HG03469 (cell line): ENCODE results near the gene TOP1.
"Not testable (repeated sequence)": the region's sequence is repeated elsewhere in the genome, so short reads cannot be mapped to it uniquely, and the experiment has no call there.

Experiments used
- ATAC-seq: cut with Tn5 transposase; IDR thresholded peaks from one replicate; pipeline ENCODE4 v1.9.1; 2021; ENCODE audit warnings: mild to moderate bottlenecking, moderate library complexity, moderate number of reproducible peaks; ENCODE audit not compliant: unreplicated experiment

TOP1 gene

GRCh38 chr20:41123631-41124030 lies 95.0 kb downstream of the TOP1 start:
- ATAC-seq = no peak

- no peak for ATAC-seq
These were observed 96.0 kb downstream of the TOP1 start for GRCh38 chr20:41124451-41125094.

- no peak for ATAC-seq
These were observed 97.2 kb downstream of the TOP1 start for GRCh38 chr20:41125530-41126457.

DNA sequence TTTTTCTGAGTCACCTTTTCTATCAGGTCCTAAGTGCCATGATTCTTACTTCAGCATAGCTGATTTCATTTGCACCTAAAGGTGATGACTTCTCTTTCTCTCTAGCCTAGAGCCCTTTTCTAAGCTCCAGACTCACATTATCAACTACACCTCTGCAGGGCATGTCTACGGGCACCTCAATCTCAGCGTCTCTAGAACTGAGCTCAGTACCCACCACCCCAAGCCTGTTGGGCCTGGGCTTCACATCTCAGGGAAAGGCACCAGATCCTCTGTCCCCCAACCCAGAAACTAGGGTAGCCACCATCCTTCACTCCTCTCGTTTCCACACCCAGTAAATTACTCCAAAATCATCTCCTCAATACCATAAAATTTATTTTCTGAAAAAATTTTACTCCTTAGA lies 98.1 kb downstream of the TOP1 start:
- ATAC-seq = no peak

GRCh38 chr20:41128317-41128716 lies 99.7 kb downstream of the TOP1 start:
- ATAC-seq = not testable (repeated sequence)

- no peak for ATAC-seq
These were observed 103.2 kb downstream of the TOP1 start for GRCh38 chr20:41131594-41132387.

DNA sequence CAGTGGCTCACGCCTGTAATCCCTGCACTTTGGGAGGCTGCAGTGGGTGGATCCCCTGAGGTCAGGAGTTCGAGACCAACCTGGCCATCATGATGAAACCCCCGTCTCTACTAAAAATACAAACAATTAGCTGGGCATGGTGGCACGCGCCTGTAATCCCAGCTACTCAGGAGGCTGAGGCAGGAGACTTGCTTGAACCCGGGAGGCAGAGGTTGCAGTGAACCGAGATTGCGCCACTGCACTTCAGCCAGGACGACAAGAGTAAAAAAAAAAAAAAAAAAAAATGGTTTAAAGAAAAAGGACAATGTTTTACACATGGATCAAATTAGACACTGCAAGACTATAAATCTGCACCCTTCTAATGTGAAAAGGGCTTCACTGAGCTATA lies 103.8 kb downstream of the TOP1 start:
- not testable (repeated sequence) for ATAC-seq

- peak; percentile 55 for ATAC-seq
These were observed 105.2 kb downstream of the TOP1 start for GRCh38 chr20:41133709-41134361.

- no peak for ATAC-seq
These were observed 106.0 kb downstream of the TOP1 start for GRCh38 chr20:41134362-41135186.

DNA sequence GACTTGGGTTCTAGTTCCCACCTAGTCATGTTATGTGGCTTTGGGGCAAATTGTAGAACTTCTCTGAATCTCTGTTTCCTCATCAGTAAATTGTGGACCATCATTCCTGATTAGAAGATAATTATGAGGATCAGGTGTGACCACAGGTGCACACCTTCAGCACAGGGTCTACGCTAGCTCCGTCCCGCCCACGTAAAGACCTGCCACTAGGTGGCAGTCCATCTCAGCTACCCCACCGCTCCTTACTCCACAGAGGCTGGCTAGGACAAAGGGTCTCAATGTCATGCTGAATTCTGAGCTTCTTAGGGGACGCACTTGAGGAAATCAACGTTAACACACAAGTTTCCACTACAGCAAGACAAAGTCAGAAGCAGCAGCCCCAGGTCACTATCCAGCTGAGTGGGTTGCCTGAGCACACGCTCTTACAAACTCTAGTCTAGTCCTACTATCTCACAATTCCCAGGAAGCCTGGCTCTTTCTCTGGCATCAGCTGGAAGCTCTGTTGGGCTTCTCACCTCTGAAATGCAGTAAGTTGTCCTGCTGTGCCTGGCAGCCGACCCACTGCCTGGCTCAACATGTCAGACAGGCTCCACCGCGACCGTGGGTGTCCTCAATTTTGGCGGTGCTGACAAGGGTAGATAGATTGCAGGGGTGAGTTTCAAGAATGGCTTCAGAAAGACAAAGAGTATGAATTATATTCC lies 106.7 kb downstream of the TOP1 start:
- no peak for ATAC-seq

DNA sequence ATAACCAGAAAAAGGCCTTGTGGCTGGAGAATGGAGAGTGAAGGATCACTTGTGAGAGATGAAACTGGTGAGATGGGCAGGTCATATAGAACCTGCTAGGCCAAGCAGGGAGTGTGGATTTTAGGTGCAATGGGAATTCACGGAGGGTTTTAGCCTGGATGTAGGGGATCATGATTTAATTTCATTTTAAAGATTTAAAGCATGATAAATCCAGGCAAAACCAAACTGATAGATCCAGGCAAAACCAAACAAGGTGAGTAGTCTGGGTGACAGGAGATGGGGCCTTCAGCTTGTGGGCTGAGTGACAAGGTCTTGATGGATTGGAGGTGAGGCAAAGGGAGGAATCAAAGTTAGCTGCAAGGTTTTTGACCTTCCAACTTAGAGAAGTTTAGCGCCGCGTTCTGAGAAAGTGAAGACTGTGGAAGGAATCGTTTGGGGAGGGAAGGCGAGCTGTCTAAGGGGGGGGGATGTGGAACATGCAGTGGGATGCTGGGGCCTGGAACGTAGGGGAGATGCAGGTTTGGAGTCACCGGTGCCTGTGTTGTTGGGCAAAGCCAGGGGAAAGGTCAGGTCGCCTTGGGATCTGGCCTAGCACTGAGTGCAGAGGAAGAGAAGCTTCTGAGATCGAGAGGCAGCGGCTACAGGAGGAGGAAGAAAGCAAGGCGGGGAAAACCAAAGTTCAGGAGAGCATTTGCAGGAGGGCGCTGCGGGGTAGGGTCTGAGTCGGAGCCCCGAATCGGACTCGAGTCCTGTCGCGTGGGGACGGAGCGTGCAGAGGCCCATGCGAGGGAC lies 107.5 kb downstream of the TOP1 start:
- no peak for ATAC-seq

DNA sequence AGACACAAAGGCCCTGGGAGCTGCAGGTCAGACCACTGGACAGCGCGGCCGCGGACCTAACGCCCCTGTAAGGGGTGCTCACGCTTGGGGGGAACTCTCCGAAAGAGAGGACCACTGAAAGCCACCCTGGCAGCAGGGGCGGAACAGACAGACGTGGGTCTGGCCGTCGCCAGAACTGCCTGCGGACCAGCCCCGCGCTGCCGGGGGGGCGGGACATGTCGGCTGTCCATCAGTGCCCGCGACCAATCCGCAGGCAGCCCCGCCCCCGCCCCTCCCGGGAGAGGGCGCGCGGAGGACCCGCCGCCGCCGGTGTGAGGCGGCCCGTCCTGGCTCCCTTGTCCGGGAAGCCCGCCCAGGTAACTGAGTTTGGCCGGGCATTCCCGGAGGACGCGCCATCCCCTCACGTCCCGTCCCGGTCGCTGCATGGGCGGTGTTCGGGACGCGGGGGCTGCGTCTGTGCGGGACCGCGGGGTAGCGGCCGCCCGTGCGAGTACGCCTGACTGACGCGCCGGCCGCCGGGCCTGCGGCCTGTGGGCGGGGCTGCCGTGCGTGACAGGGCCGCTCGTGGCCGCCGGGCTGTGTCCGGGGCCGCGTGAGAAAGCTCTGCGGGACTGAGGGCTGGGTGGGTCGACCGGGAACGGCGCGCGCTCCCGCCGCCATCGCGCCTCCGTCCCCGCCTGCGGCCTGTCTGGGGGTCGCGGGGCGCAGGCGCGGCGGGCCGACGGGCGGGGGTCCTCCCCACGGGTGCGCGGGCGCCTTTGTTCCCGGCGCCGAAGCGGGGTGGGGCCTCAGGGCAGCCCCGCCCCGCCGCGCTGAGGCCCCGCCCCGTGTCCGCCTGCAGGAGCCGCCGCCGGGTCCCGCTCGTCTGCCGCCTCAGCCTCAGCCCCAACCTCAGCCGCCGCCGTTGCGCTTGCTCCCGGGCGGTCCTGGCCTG lies 108.3 kb downstream of the TOP1 start, which contains the start of gene PLCG1:
Gene PLCG1, plus strand, starts transcription at position 864 of the 934 bp plus-strand sequence. CDS start 99 bp downstream, outside the sequence.
- ATAC-seq = no peak

DNA sequence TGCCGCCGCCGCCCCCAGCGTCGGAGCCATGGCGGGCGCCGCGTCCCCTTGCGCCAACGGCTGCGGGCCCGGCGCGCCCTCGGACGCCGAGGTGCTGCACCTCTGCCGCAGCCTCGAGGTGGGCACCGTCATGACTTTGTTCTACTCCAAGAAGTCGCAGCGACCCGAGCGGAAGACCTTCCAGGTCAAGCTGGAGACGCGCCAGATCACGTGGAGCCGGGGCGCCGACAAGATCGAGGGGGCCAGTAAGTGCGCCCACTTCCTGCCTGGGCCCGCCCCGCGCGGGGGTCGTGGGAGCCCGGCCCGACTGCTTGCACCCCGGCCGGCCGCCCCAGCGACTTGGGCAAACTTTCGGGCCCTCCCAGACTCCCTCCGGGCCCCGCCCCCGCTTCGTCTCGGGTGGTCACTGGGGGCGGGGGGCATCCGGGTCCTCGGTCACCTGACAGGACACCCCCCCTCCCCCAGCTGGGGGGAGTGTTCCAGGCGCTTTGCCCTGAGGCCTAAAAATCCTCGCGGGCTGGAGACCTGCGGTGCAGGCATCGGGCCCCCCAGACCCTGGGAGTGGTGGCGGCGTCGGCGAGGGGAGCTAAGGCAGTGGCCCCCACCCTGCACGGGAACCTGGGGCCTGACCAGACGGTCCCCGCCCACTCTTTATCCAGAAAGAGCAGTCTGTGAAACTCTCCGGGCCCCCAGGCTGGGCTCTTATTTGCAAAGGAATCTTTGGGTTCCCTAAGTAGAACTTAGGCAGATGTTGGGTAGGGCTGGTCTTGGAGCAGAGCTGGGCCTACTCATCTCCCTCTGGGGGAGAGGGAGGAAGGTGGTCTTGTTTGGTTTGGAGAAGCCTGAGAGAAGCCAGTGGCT lies 109.2 kb downstream of the TOP1 start:
- no peak for ATAC-seq

GRCh38 chr20:41138475-41139226 lies 110.0 kb downstream of the TOP1 start:
- no peak for ATAC-seq

- no peak for ATAC-seq
These were observed 110.8 kb downstream of the TOP1 start for GRCh38 chr20:41139227-41140093.
